Caki2 (cell line): ENCODE measurements around the gene UNC5B. TPM values are rescaled to one million over a fixed set of nuclear protein-coding genes. Genes with fewer than 3 reads are reported as not detected.

Experiments
- DNase-seq: peaks from one replicate; pipeline ENCODE4 v3.0.0-alpha.2; 2015; ENCODE audit warnings: low read depth
- in situ Hi-C: cut with HindIII; loops from 2 replicates; pipeline ENCODE4 v1.10.0; 2016; ENCODE audit warnings: low sequenced_read_pairs, low pct_unique_long_range_greater_than_20kb, mixed read lengths
- total RNA-seq: library from RNA; depleted of rRNA; stranded (reverse); fragments of >200 nt; shearing (Covaris generic); gene quantifications from 2 replicates; pipeline ENCODE4 v1.2.3, GENCODE V29; 2014; ENCODE audit warnings: low replicate concordance

UNC5B gene
- total RNA-seq, 1 experiment from 2014 or later, result not detected

DNA sequence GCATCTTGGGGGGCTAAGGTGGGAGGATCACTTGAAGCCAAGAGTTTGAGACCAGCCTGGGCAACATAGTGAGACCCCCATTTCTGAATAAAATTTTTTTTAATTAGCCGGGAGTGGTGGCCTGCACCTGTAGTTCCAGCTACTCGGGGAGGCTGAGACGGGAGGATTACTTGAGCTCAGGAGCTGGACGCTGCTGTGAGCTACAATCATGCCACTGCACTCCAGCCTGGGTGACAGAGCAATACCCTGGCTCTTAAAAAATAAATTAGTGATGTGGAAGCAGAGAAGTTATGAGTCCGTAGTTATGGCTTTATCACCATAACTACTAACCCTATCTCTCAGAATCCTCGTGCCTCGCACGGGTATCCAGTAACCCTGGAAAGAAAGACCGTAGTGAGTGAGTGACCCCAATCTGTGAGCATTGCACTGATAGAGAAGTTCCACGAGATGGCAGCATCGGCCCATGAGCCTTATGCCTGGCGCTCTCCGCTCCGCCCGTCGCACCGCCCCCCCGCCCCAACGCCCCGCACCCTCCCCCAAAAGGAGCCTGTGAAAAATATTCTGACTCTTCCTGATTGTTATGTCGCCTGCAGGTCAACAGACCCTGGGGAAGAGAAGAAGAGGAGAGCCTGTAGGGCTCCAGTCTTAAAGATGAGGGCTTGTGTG is 101.8 kb downstream of the UNC5B start:
- in situ Hi-C loops, result no loop called here
- no peak for DNase-seq

GRCh38 chr10:71314694-71315225 is 102.4 kb downstream of the UNC5B start:
- DNase-seq, result no peak
- in situ Hi-C loops, result no loop called here

DNA sequence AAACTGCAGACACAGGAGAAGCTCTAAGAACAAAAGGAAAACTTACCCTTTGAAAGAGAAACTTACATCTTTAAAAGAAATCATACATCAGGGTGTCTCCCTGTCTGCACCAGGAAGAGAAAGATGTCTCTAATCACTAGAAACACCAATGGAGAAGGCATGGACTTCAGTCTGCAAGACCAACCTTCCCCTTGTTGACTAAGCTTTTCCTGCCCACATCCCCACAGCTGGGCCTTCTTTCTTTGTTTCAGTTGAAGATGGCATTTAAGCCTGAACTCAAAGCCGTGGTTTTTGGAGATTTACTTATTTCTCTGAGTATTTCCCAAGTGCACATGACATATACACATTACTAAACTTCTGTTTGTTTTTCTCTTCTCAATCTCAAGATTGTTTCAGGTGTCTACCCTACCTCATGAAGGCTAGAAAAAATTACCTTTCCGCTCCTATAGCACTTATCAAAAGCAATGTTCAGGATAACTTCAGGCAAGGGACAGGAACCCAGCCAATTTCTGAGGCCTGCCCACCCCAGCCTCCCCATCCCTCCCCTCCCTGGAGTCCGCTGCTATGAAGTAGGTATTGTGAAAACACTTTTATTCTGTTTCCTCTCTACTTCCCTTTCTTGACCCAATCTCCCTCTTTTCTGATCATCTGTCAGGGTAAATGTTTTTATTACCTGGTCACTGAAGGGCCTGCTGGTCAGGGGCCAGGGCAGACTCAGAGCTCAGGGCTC is 103.9 kb downstream of the UNC5B start:
- DNase-seq, result no peak
- in situ Hi-C loops, result no loop called here

GRCh38 chr10:71316786-71317160 is 104.4 kb downstream of the UNC5B start:
- in situ Hi-C loops, result no loop called here
- DNase-seq, result no peak

DNA sequence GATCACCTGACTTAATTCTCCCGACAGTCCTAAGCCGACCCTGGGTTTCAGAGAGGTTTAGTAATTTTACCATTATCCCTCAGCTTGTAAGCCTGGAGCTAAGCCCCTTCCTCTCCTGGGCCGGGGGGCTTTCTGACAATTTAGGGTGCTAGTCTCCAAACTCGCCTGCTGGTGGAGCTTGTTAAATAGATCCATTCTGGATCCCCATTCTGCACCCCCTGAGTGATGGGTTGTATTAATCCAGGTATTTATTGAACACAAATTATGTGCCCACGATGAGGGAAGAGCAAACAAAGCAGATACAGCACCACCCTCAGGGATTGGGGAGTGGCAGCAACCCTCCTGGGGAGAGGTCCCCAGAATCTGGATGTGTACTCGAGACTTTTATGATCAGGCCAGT is 105.4 kb downstream of the UNC5B start:
- DNase-seq, result no peak
- in situ Hi-C loops, result no loop called here

- peak; percentile 67 for DNase-seq
- in situ Hi-C loops, result no loop called here
Observed at GRCh38 chr10:71319042-71319799, 106.9 kb downstream of the UNC5B start, which contains the start of gene SLC29A3. Gene SLC29A3, plus strand, starts transcription at chr10:71319259. Its CDS starts 51 bp downstream, at chr10:71319310.

DNA sequence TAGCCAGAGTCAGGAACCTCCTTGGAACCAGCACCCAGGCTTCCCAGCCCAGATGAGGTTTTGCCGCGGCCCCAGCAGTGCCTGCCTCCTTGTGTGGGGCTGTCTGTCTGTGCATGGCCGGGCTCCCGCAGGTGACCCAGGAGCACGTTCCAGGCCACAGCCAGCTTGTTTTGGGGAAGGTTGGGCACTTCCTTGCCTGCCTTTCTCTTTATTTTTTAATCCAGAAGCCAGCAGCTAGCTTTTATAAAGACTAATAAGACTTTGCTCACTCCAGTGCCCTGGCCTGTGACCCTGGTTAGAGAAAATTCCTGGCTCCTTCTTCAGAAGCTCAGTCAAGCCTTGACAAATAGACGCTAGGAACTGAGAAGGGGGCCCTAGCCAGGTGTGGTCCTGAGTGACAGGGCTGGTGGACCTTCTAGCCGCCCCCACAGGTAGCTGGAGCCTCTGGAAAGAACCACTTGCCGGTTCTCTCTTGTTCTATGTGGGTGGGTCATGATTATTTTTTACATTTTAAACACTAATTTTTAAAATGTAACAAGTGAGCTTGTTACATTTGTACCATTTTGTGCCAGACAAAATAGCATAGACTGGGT is 107.5 kb downstream of the UNC5B start:
- no peak for DNase-seq
- in situ Hi-C loops, result no loop called here

GRCh38 chr10:71320592-71320991 is 108.2 kb downstream of the UNC5B start:
- DNase-seq, result no peak
- in situ Hi-C loops, result no loop called here

GRCh38 chr10:71321386-71321785 is 109.0 kb downstream of the UNC5B start:
- in situ Hi-C loops, result no loop called here
- DNase-seq, result no peak

GRCh38 chr10:71323407-71323806 is 111.0 kb downstream of the UNC5B start:
- in situ Hi-C loops, result no loop called here
- no peak for DNase-seq

GRCh38 chr10:71324743-71325142 is 112.4 kb downstream of the UNC5B start:
- in situ Hi-C loops, result no loop called here
- DNase-seq, result no peak

DNA sequence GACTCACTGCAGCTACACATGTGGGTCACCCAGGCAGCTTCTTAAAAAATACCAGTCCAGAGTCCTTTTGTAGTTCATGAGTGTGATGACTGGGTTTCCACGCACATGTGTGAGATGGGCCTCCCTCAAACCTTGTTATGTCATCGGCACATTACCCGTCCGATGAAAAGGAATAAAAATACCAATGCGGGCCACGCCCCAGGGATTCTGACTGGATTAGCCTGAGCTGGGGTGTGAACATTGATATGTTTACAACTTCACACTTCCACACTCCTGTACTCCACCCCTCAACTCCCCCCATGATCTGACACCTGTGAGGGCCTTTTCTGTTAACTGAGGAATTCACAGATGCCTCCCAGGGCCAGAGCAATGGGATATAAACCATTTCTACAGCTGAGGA is 112.9 kb downstream of the UNC5B start:
- in situ Hi-C loops, result no loop called here
- DNase-seq, result no peak

GRCh38 chr10:71326464-71326881 is 114.1 kb downstream of the UNC5B start:
- no peak for DNase-seq
- in situ Hi-C loops, result no loop called here

- no peak for DNase-seq
- in situ Hi-C loops, result no loop called here
Observed at GRCh38 chr10:71330789-71331404, 118.5 kb downstream of the UNC5B start.

- DNase-seq, result no peak
- in situ Hi-C loops, result no loop called here
Observed at GRCh38 chr10:71331736-71332135, 119.4 kb downstream of the UNC5B start.

- DNase-seq, result no peak
- in situ Hi-C loops, result no loop called here
Observed at GRCh38 chr10:71332466-71332865, 120.1 kb downstream of the UNC5B start.

GRCh38 chr10:71333129-71333887 is 120.9 kb downstream of the UNC5B start:
- DNase-seq, result no peak
- in situ Hi-C loops, result no loop called here
